Measurements from ENCODE around the gene TNRC6A. TPM values are rescaled to one million over a fixed set of nuclear protein-coding genes. Genes with fewer than 3 reads are reported as not detected.

TNRC6A gene
- total and polyA plus RNA-seq, 2 experiments from 2014 or later = 12.5 to 13.1 TPM

GRCh38 chr16:24771132-24771778 lies 41.8 kb downstream of the TNRC6A start:
- Histone ChIP-seq H3F3A (ENCODE audit: insufficient read depth) (peaks cover 36% of the 10 kb centered on the region), H4K20me1 (ENCODE audit: insufficient read depth) (peaks cover 3% of the 10 kb centered on the region; the same call in 1 of the 2 replicates), H3K4me1 (ENCODE audit: insufficient read depth) (peaks cover 30% of the 10 kb centered on the region), H2AFZ (no peak overlapping the region), H3K9me2 (ENCODE audit: insufficient read depth) (no peaks in the 10 kb centered on the region), H3K4me2 (ENCODE audit: unreplicated experiment) (no peak overlapping the region), H3K9ac (no peak overlapping the region), H3K9me3 (ENCODE audit: low read depth) (no peaks in the 10 kb centered on the region), H3K4me3 (no peak overlapping the region), H3K79me2 (ENCODE audit: insufficient read depth) (peaks cover 97% of the 10 kb centered on the region), H3K27ac (peak overlapping the region; percentile 79), H3K27me3 (replicated peaks; ENCODE audit: insufficient read depth) (no peaks in the 10 kb centered on the region), H3K36me3 (ENCODE audit: low read depth) (peaks cover 19% of the 10 kb centered on the region)
- in situ Hi-C loops (cut with MboI) = no loop called here
- peak; percentile 47 for DNase-seq
- TF ChIP-seq EZH2phosphoT487 (IDR thresholded peaks at IDR 0.05; ENCODE audit: insufficient read depth, low read depth) (no peak), EZH2 (IDR thresholded peaks at IDR 0.05; ENCODE audit: insufficient read depth, poor library complexity, severe bottlenecking) (no peak)
- 93 to 96% methylated on average over 5 of the region's 5 CpGs for WGBS, 2 experiments (ENCODE audit: low coverage in 1 of 2, low lambda C conversion rate in 2 of 2, missing lambda C conversion rate in 2 of 2)

- Histone ChIP-seq H3K36me3 (ENCODE audit: low read depth) (peaks cover 18% of the 10 kb centered on the region), H3K9ac (no peak overlapping the region), H3K9me2 (ENCODE audit: insufficient read depth) (no peaks in the 10 kb centered on the region), H2AFZ (no peak overlapping the region), H3K9me3 (ENCODE audit: low read depth) (no peaks in the 10 kb centered on the region), H4K20me1 (ENCODE audit: insufficient read depth) (peaks cover 3% of the 10 kb centered on the region; the same call in 1 of the 2 replicates), H3K79me2 (ENCODE audit: insufficient read depth) (peaks cover 94% of the 10 kb centered on the region), H3K4me2 (ENCODE audit: unreplicated experiment) (no peak overlapping the region), H3K4me1 (ENCODE audit: insufficient read depth) (peaks cover 34% of the 10 kb centered on the region), H3K27me3 (replicated peaks; ENCODE audit: insufficient read depth) (no peaks in the 10 kb centered on the region), H3K27ac (no peak overlapping the region), H3K4me3 (no peak overlapping the region), H3F3A (ENCODE audit: insufficient read depth) (peaks cover 41% of the 10 kb centered on the region)
- TF ChIP-seq EZH2 (IDR thresholded peaks at IDR 0.05; ENCODE audit: insufficient read depth, poor library complexity, severe bottlenecking) (no peak), EZH2phosphoT487 (IDR thresholded peaks at IDR 0.05; ENCODE audit: insufficient read depth, low read depth) (no peak)
- DNase-seq = peak; percentile 17
- WGBS, 2 experiments (ENCODE audit: low coverage in 1 of 2, low lambda C conversion rate in 2 of 2, missing lambda C conversion rate in 2 of 2) = 92 to 96% methylated on average over 1 of the region's 1 CpG
- in situ Hi-C loops (cut with MboI) = no loop called here
Measured at GRCh38 chr16:24771779-24772157, 42.3 kb downstream of the TNRC6A start.

- TF ChIP-seq EZH2 (IDR thresholded peaks at IDR 0.05; ENCODE audit: insufficient read depth, poor library complexity, severe bottlenecking) (no peak), EZH2phosphoT487 (IDR thresholded peaks at IDR 0.05; ENCODE audit: insufficient read depth, low read depth) (no peak)
- no peak overlapping the region for H2AFZ ChIP-seq
- H3K4me2 ChIP-seq (ENCODE audit: unreplicated experiment) = no peak overlapping the region
- WGBS, 2 experiments (ENCODE audit: low coverage in 1 of 2, low lambda C conversion rate in 2 of 2, missing lambda C conversion rate in 2 of 2) = 80 to 84% methylated on average over 4 of the region's 4 CpGs
- H3K4me3 ChIP-seq = no peak overlapping the region
- in situ Hi-C loops (cut with MboI) = no loop called here
- no peaks in the 10 kb centered on the region for H3K27me3 ChIP-seq (replicated peaks; ENCODE audit: insufficient read depth)
- H3K79me2 ChIP-seq (ENCODE audit: insufficient read depth) = peaks cover 93% of the 10 kb centered on the region
- peaks cover 3% of the 10 kb centered on the region; the same call in 1 of the 2 replicates for H4K20me1 ChIP-seq (ENCODE audit: insufficient read depth)
- peaks cover 55% of the 10 kb centered on the region for H3F3A ChIP-seq (ENCODE audit: insufficient read depth)
- DNase-seq = peak; percentile 38
- H3K36me3 ChIP-seq (ENCODE audit: low read depth) = peaks cover 29% of the 10 kb centered on the region
- H3K9me2 ChIP-seq (ENCODE audit: insufficient read depth) = no peaks in the 10 kb centered on the region
- H3K9ac ChIP-seq = no peak overlapping the region
- H3K27ac ChIP-seq = no peak overlapping the region
- peaks cover 43% of the 10 kb centered on the region for H3K4me1 ChIP-seq (ENCODE audit: insufficient read depth)
- no peaks in the 10 kb centered on the region for H3K9me3 ChIP-seq (ENCODE audit: low read depth)
Measured at GRCh38 chr16:24773771-24774427, 44.4 kb downstream of the TNRC6A start.

GRCh38 chr16:24774510-24774909 lies 45.1 kb downstream of the TNRC6A start:
- no peak overlapping the region for H3K4me3 ChIP-seq
- H3K36me3 ChIP-seq (ENCODE audit: low read depth) = peaks cover 31% of the 10 kb centered on the region
- H3K9me3 ChIP-seq (ENCODE audit: low read depth) = no peaks in the 10 kb centered on the region
- H3K79me2 ChIP-seq (ENCODE audit: insufficient read depth) = peaks cover 93% of the 10 kb centered on the region
- no peaks in the 10 kb centered on the region for H3K9me2 ChIP-seq (ENCODE audit: insufficient read depth)
- no peak overlapping the region for H3K9ac ChIP-seq
- WGBS, 2 experiments (ENCODE audit: low coverage in 1 of 2, low lambda C conversion rate in 2 of 2, missing lambda C conversion rate in 2 of 2) = 97 to 100% methylated on average over 1 of the region's 1 CpG
- TF ChIP-seq EZH2 (IDR thresholded peaks at IDR 0.05; ENCODE audit: insufficient read depth, poor library complexity, severe bottlenecking) = no peak
- no peak for TF ChIP-seq EZH2phosphoT487 (IDR thresholded peaks at IDR 0.05; ENCODE audit: insufficient read depth, low read depth)
- in situ Hi-C loops (cut with MboI) = no loop called here
- H3K27ac ChIP-seq = no peak overlapping the region
- H3K27me3 ChIP-seq (replicated peaks; ENCODE audit: insufficient read depth) = no peaks in the 10 kb centered on the region
- no peak overlapping the region for H2AFZ ChIP-seq
- H4K20me1 ChIP-seq (ENCODE audit: insufficient read depth) = peaks cover 3% of the 10 kb centered on the region; the same call in 1 of the 2 replicates
- DNase-seq = no peak
- H3K4me2 ChIP-seq (ENCODE audit: unreplicated experiment) = no peak overlapping the region
- H3K4me1 ChIP-seq (ENCODE audit: insufficient read depth) = peaks cover 40% of the 10 kb centered on the region
- H3F3A ChIP-seq (ENCODE audit: insufficient read depth) = peaks cover 51% of the 10 kb centered on the region
